NCI-H524 treated with DMSO at 0.1 percent for 48 hours (cell line): ENCODE measurements around the gene AOC2.
"Not testable (repeated sequence)": the region's sequence is repeated elsewhere in the genome, so short reads cannot be mapped to it uniquely, and the experiment has no call there.

Experiments used
- DNase-seq: peaks from one replicate; lab custom pipeline; 2025; lab: John Stamatoyannopoulos, UW

Gene AOC2

GRCh38 chr17:42832213-42832933 is 12.0 kb upstream of the AOC2 start:
- no peak for DNase-seq

- peak; percentile 19 for DNase-seq
Observed at GRCh38 chr17:42832934-42833766, 11.2 kb upstream of the AOC2 start, which contains the start of gene PSME3. TSS of gene PSME3 (plus strand) at chr17:42833397. CDS start at chr17:42833632, 235 bp downstream.

- DNase-seq: no peak
Observed at GRCh38 chr17:42833767-42834422, 10.5 kb upstream of the AOC2 start.

- DNase-seq: no peak
Observed at GRCh38 chr17:42835732-42836131, 8.6 kb upstream of the AOC2 start.

- no peak for DNase-seq
Observed at GRCh38 chr17:42841975-42842685, 2.2 kb upstream of the AOC2 start.

GRCh38 chr17:42843358-42843934 is 934 bp upstream of the AOC2 start:
- DNase-seq: peak; percentile 2

- no peak for DNase-seq
Observed at GRCh38 chr17:42844761-42845555, 578 bp downstream of the AOC2 start.

GRCh38 chr17:42845556-42845917 is 1.2 kb downstream of the AOC2 start:
- DNase-seq: no peak

- no peak for DNase-seq
Observed at GRCh38 chr17:42845918-42846593, 1.7 kb downstream of the AOC2 start.

GRCh38 chr17:42846594-42847280 is 2.4 kb downstream of the AOC2 start:
- DNase-seq: no peak

GRCh38 chr17:42848093-42848492 is 3.7 kb downstream of the AOC2 start:
- no peak for DNase-seq

- no peak for DNase-seq
Observed at GRCh38 chr17:42849031-42849430, 4.7 kb downstream of the AOC2 start.

- DNase-seq: no peak
Observed at GRCh38 chr17:42849451-42850181, 5.2 kb downstream of the AOC2 start.

GRCh38 chr17:42850954-42851353 is 6.6 kb downstream of the AOC2 start, which contains the start of gene AOC3:
TSS of gene AOC3 (plus strand) at chr17:42851199. CDS start at chr17:42851344, 145 bp downstream.
- no peak for DNase-seq

- DNase-seq: not testable (repeated sequence)
Observed at GRCh38 chr17:42851371-42852240, 7.2 kb downstream of the AOC2 start.

GRCh38 chr17:42852351-42852750 is 8.0 kb downstream of the AOC2 start:
- DNase-seq: no peak

- no peak for DNase-seq
Observed at GRCh38 chr17:42853004-42853403, 8.6 kb downstream of the AOC2 start.

GRCh38 chr17:42853597-42853967 is 9.2 kb downstream of the AOC2 start:
- no peak for DNase-seq
